GM21381 (cell line): ENCODE results near the gene SLC4A1.
A peak's percentile ranks its signal among the peaks of the same experiment; 100 is the strongest.

ENCODE experiments used
- ATAC-seq: cut with Tn5 transposase; IDR thresholded peaks from one replicate; pipeline ENCODE4 v1.9.1; 2021; ENCODE audit warnings: mild to moderate bottlenecking, moderate library complexity; ENCODE audit not compliant: unreplicated experiment

The SLC4A1 gene

DNA sequence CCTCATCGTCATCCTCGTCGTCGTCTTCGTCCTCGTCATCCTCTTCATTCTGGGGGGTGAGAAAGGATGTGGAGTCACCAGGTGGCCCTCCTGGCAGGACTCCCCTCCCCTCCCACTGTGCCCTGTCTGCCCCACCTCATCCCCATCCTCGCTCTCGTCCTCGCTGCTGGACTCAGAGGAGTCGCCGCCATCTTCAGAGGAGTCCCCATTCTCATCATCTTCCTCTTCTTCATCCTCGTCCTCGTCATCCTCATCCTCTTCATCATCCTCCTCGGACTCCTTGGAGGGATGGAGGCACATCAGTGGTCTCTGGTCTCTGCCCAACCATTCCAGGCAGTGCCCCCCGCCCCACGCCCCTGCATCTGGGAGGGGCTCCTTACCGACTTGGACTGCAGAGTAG lies 60.6 kb downstream of the SLC4A1 start:
- ATAC-seq = no peak

GRCh38 chr17:44206825-44207155 lies 61.1 kb downstream of the SLC4A1 start:
- no peak for ATAC-seq

- ATAC-seq = no peak
These were observed 61.7 kb downstream of the SLC4A1 start for GRCh38 chr17:44205962-44206824.

- no peak for ATAC-seq
These were observed 63.5 kb downstream of the SLC4A1 start for GRCh38 chr17:44204441-44204882.

- no peak for ATAC-seq
These were observed 64.0 kb downstream of the SLC4A1 start for GRCh38 chr17:44203731-44204440.

DNA sequence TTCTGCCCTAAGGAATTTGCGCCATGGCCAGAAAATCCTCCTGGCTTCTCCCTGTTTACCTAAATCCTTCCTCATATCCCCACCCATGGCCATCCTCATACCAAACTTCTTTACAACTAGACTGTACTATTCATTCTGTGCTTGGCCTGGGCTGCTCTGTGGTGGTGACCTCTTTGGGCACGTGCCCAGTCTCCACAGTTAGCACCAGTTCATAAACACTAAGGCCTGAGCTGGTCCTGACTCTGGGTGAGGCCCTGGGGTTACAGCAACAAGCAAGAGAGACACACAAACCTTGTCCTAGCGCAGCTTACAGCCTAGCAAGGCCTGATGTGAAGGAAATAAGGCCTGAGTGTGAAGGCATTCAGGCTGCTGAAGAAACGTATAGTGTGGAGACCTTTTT lies 65.2 kb downstream of the SLC4A1 start:
- no peak for ATAC-seq

- peak; percentile 2 for ATAC-seq
These were observed 67.3 kb downstream of the SLC4A1 start for GRCh38 chr17:44200478-44201155.

GRCh38 chr17:44199553-44200477 lies 68.1 kb downstream of the SLC4A1 start, which contains the start of gene ATXN7L3:
TSS of gene ATXN7L3 (minus strand) at chr17:44199884. CDS start at chr17:44198070, 1,814 bp downstream.
- peak; percentile 68 for ATAC-seq

GRCh38 chr17:44198721-44199552 lies 69.0 kb downstream of the SLC4A1 start:
- peak; percentile 22 for ATAC-seq
